HL-60/S4 treated with phorbol 12-myristate 13-acetate at 8.2 ng/mL for 4 days and 3 days (cell line): ENCODE measurements around the gene SUPT4H1.

ENCODE experiments used
- in situ Hi-C: fragments of 300-500 bp; cut with MboI; formaldehyde crosslinking; loops from 2 replicates; pipeline ENCODE4 v1.15.0; 2022; ENCODE audit warnings: low sequenced_read_pairs

Gene SUPT4H1

GRCh38 chr17:58330997-58331814 is 20.8 kb downstream of the SUPT4H1 start:
- in situ Hi-C loops, result no loop called here

- in situ Hi-C loops, result no loop called here
These were observed 21.4 kb downstream of the SUPT4H1 start for GRCh38 chr17:58330538-58330996.

- in situ Hi-C loops, result no loop called here
These were observed 22.0 kb downstream of the SUPT4H1 start for GRCh38 chr17:58329810-58330537.

- in situ Hi-C loops, result no loop called here
These were observed 22.8 kb downstream of the SUPT4H1 start for GRCh38 chr17:58329035-58329809.

- in situ Hi-C loops, result no loop called here
These were observed 23.6 kb downstream of the SUPT4H1 start, which contains the start of gene TSPOAP1 for GRCh38 chr17:58328195-58329034. Gene TSPOAP1, minus strand, starts transcription at chr17:58328795. Its CDS starts 875 bp downstream, at chr17:58327920.

GRCh38 chr17:58327363-58328194 is 24.4 kb downstream of the SUPT4H1 start:
- in situ Hi-C loops, result no loop called here

- in situ Hi-C loops, result no loop called here
These were observed 25.2 kb downstream of the SUPT4H1 start for GRCh38 chr17:58326609-58327362.

GRCh38 chr17:58325976-58326468 is 26.0 kb downstream of the SUPT4H1 start:
- in situ Hi-C loops, result no loop called here

- in situ Hi-C loops, result no loop called here
These were observed 26.7 kb downstream of the SUPT4H1 start for GRCh38 chr17:58325289-58325726.

- in situ Hi-C loops, result no loop called here
These were observed 27.4 kb downstream of the SUPT4H1 start for GRCh38 chr17:58324409-58325288.

GRCh38 chr17:58324056-58324408 is 28.0 kb downstream of the SUPT4H1 start:
- in situ Hi-C loops, result no loop called here

- in situ Hi-C loops, result no loop called here
These were observed 28.5 kb downstream of the SUPT4H1 start for GRCh38 chr17:58323366-58324055.

- in situ Hi-C loops, result no loop called here
These were observed 29.3 kb downstream of the SUPT4H1 start for GRCh38 chr17:58322581-58323185.

GRCh38 chr17:58321571-58322525 is 30.2 kb downstream of the SUPT4H1 start:
- in situ Hi-C loops, result no loop called here

GRCh38 chr17:58320570-58321323 is 31.3 kb downstream of the SUPT4H1 start:
- in situ Hi-C loops, result no loop called here
